ENCODE data around the gene DLAT.
"Not testable (repeated sequence)": the region's sequence is repeated elsewhere in the genome, so short reads cannot be mapped to it uniquely, and the experiment has no call there.

DNA sequence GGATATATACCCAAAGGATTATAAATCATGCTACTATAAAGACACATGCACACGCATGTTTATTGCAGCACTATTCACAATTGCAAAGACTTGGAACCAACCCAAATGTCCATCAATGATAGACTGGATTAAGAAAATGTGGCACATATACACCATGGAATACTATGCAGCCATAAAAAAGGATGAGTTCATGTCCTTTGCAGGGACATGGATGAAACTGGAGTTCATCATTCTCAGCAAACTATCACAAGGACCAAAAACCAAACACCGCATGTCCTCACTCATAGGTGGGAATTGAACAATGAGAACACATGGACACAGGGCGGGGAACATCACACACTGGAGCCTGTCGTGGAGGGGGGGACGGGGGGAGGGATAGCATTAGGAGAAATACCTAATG is 13.8 kb upstream of the DLAT start:
- not testable (repeated sequence) for TF ChIP-seq POLR2A, CTCF (IDR thresholded peaks at IDR 0.05)

Measured in lower leg skin (tissue), 3 donors.